H9 (cell line): Measurements from ENCODE around the gene TFF1. TPM values are rescaled to one million over a fixed set of nuclear protein-coding genes. Genes with fewer than 3 reads are reported as not detected.

Experiments used
- DNase-seq: peaks from one replicate; pipeline ENCODE4 v3.0.0-alpha.2; 2017
- H2AFZ ChIP-seq: one replicate; pipeline ENCODE4 v1.6.1; 2013; ENCODE audit warnings: mild to moderate bottlenecking, low read length, control low read depth, moderate library complexity
- H2AK5ac ChIP-seq: 2 replicates; pipeline ENCODE4 v1.6.1; 2013; ENCODE audit warnings: low read length, control low read depth, mixed read lengths; ENCODE audit not compliant: insufficient read length
- H2BK120ac ChIP-seq: one replicate; pipeline ENCODE4 v1.6.1; 2013; ENCODE audit warnings: low read depth, mild to moderate bottlenecking, low read length, control low read depth, inconsistent platforms; ENCODE audit not compliant: poor library complexity, severe bottlenecking
- H2BK12ac ChIP-seq: 2 replicates; pipeline ENCODE4 v1.6.1; 2013; ENCODE audit warnings: low read length, control low read depth, mixed read lengths, low read depth; ENCODE audit not compliant: insufficient read length
- H2BK15ac ChIP-seq: 2 replicates; pipeline ENCODE4 v1.6.1; 2013; ENCODE audit warnings: low read depth, low read length, control low read depth
- H2BK20ac ChIP-seq: one replicate; pipeline ENCODE4 v1.6.1; 2013; ENCODE audit warnings: low read depth, mild to moderate bottlenecking, low read length, control low read depth, inconsistent platforms; ENCODE audit not compliant: poor library complexity, severe bottlenecking
- H2BK5ac ChIP-seq: 2 replicates; pipeline ENCODE4 v1.6.1; 2013; ENCODE audit warnings: low read length, control low read depth, mixed read lengths; ENCODE audit not compliant: insufficient read length
- H3K14ac ChIP-seq: 2 replicates; pipeline ENCODE4 v1.6.1; 2013; ENCODE audit warnings: low read length, control low read depth; ENCODE audit not compliant: insufficient read depth
- H3K18ac ChIP-seq: 2 replicates; pipeline ENCODE4 v1.6.1; 2013; ENCODE audit warnings: low read depth, mild to moderate bottlenecking, mixed read lengths, low read length, control low read depth; ENCODE audit not compliant: insufficient read length
- H3K23ac ChIP-seq: 2 replicates; pipeline ENCODE4 v1.6.1; 2013; ENCODE audit warnings: low read length, control low read depth, mixed read lengths, low read depth; ENCODE audit not compliant: insufficient read length
- H3K23me2 ChIP-seq: 2 replicates; pipeline ENCODE4 v1.6.1; 2013; ENCODE audit warnings: low read depth, mild to moderate bottlenecking, mixed read lengths, low read length, control low read depth; ENCODE audit not compliant: insufficient read length, poor library complexity, severe bottlenecking
- H3K27ac ChIP-seq: 2 replicates; pipeline ENCODE4 v1.5.1; 2013; ENCODE audit warnings: low read length, control low read depth, mixed read lengths, low read depth; ENCODE audit not compliant: insufficient read length
- H3K27me3 ChIP-seq: 2 replicates; pipeline ENCODE4 v1.6.1; 2013; ENCODE audit warnings: low read length, control low read depth, inconsistent platforms; ENCODE audit not compliant: insufficient read depth
- H3K4ac ChIP-seq: 2 replicates; pipeline ENCODE4 v1.6.1; 2013; ENCODE audit warnings: low read depth, mild to moderate bottlenecking, control low read depth, inconsistent platforms, low read length, moderate library complexity
- H3K4me1 ChIP-seq: 2 replicates; pipeline ENCODE4 v1.6.1; 2013; ENCODE audit warnings: low read length, control low read depth, inconsistent platforms; ENCODE audit not compliant: insufficient read depth
- H3K4me2 ChIP-seq: 2 replicates; pipeline ENCODE4 v1.6.1; 2013; ENCODE audit warnings: low read length, control low read depth, mixed read lengths; ENCODE audit not compliant: insufficient read length, insufficient read depth
- H3K56ac ChIP-seq: 2 replicates; pipeline ENCODE4 v1.6.1; 2013; ENCODE audit warnings: low read depth, mild to moderate bottlenecking, mixed read lengths, low read length, control low read depth; ENCODE audit not compliant: insufficient read length
- H3K79me1 ChIP-seq: 2 replicates; pipeline ENCODE4 v1.6.1; 2013; ENCODE audit warnings: low read depth, mild to moderate bottlenecking, moderate library complexity, low read length, control low read depth, inconsistent platforms; ENCODE audit not compliant: insufficient read depth, poor library complexity, severe bottlenecking
- H3K79me2 ChIP-seq: 2 replicates; pipeline ENCODE4 v1.6.1; 2013; ENCODE audit warnings: low read length, control low read depth, inconsistent platforms; ENCODE audit not compliant: insufficient read depth
- H3K9ac ChIP-seq: 2 replicates; pipeline ENCODE4 v1.6.1; 2013; ENCODE audit warnings: low read length, control low read depth, mixed read lengths; ENCODE audit not compliant: insufficient read length; ENCODE audit errors: extremely low read depth
- H3K9me3 ChIP-seq: one replicate; pipeline ENCODE4 v1.6.1; 2013; ENCODE audit warnings: low read depth, low read length, inconsistent platforms; ENCODE audit not compliant: control insufficient read depth
- H3T11ph ChIP-seq: one replicate; pipeline ENCODE4 v1.6.1; 2013; ENCODE audit warnings: mild to moderate bottlenecking, low read length, control low read depth, inconsistent platforms
- H4K20me1 ChIP-seq: one replicate; pipeline ENCODE4 v1.6.1; 2013; ENCODE audit not compliant: control insufficient read depth, insufficient read length, insufficient read depth
- H4K5ac ChIP-seq: 2 replicates; pipeline ENCODE4 v1.6.1; 2013; ENCODE audit warnings: low read depth, mild to moderate bottlenecking, mixed read lengths, low read length, control low read depth; ENCODE audit not compliant: insufficient read length
- H4K8ac ChIP-seq: replicated peaks from 2 replicates; pipeline ENCODE4 v1.6.1; 2013; ENCODE audit warnings: low read length, control low read depth, mixed read lengths, low read depth; ENCODE audit not compliant: insufficient read length
- H4K91ac ChIP-seq: 2 replicates; pipeline ENCODE4 v1.6.1; 2013; ENCODE audit warnings: low read depth, mild to moderate bottlenecking, moderate library complexity, mixed read lengths, low read length, control low read depth; ENCODE audit not compliant: insufficient read length
- H3K27ac Mint-ChIP-seq, 3 experiments: 2 replicates in 2 of 3; 3 replicates in 1 of 3; pipeline ENCODE4 v1.8.0; 2020 to 2021; ENCODE audit warnings: mixed read lengths in 3 of 3, mild to moderate bottlenecking in 1 of 3, moderate library complexity in 1 of 3
- H3K27me3 Mint-ChIP-seq: 2 replicates; pipeline ENCODE4 v1.8.0; 2021; ENCODE audit warnings: low read depth, mild to moderate bottlenecking, moderate library complexity, mixed read lengths
- H3K36me3 Mint-ChIP-seq, 3 experiments: 2 replicates in 2 of 3; 3 replicates in 1 of 3; pipeline ENCODE4 v1.8.0; 2020 to 2021; ENCODE audit warnings: low read depth in 3 of 3, mixed read lengths in 3 of 3; ENCODE audit not compliant: insufficient read depth in 1 of 3
- H3K4me1 Mint-ChIP-seq, 2 experiments: 2 replicates each; pipeline ENCODE4 v1.8.0; 2020; ENCODE audit warnings: mixed read lengths in 2 of 2
- H3K4me3 Mint-ChIP-seq, 2 experiments: 2 replicates in 1 of 2; 3 replicates in 1 of 2; pipeline ENCODE4 v1.8.0; 2020 to 2021; ENCODE audit warnings: mild to moderate bottlenecking in 2 of 2, mixed read lengths in 2 of 2, moderate library complexity in 1 of 2
- H3K9me3 Mint-ChIP-seq, 2 experiments: 2 replicates in 1 of 2; 3 replicates in 1 of 2; pipeline ENCODE4 v1.8.0; 2020; ENCODE audit warnings: mild to moderate bottlenecking in 2 of 2, mixed read lengths in 2 of 2, moderate library complexity in 1 of 2
- whole genome bisulfite sequencing: extraction: QIAGEN DNeasy Blood & Tissue Kit; methylation state at CpG from one replicate; pipeline ENCODE4 v1.1.7; 2013; ENCODE audit warnings: missing lambda C conversion rate, low lambda C conversion rate, mixed read lengths; ENCODE audit not compliant: insufficient read length; ENCODE audit errors: extremely low coverage; 5-methylcytosine and 5-hydroxymethylcytosine counted together
- total RNA-seq: library from RNA; stranded (reverse); gene quantifications from 2 replicates; pipeline ENCODE4 v1.2.1, GENCODE V29; 2021
- TF ChIP-seq, protein P1 (sequence below): fragments of 200-600 bp; sonication (generic); conservative IDR thresholded peaks from 3 replicates; pipeline ENCODE4 v1.8.0; 2021; ENCODE audit warnings: antibody characterized with exemption, mild to moderate bottlenecking

Gene TFF1
- total RNA-seq, 1 experiment from 2014 or later: not detected

DNA sequence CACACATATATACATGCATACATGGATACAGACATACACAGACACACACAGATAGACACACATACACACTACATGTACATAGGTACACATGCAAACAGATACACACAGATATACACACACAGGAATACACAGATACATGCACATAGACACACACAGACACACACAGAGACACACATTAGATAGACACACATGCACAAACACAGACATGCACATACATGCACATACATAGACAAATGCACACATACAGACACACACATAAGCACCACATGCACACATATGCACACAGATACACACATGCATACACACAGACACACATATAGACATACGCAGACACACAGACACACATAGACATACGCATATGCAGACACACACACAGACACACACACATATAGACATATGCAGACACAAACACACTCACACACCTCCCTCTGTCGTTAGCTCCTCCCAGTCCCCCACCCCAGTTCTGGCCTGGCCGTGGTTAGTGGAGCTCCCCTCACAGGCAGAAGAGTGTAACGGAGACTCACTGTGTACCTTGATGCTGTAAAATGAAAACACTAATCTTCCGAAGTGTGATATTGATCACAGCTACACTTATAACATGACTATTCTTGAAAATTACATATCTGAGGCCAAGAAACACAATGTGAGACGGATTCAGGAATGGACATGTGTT lies 45.0 kb upstream of the TFF1 start:
- Histone ChIP-seq H4K91ac (no peak overlapping the region), H2BK12ac (no peak overlapping the region), H3K27me3 (no peaks in the 10 kb centered on the region), H3K18ac (no peak overlapping the region), H3K23ac (no peak overlapping the region), H2BK15ac (no peak overlapping the region), H4K20me1 (no peaks in the 10 kb centered on the region), H2AK5ac (no peak overlapping the region), H4K8ac (no peak overlapping the region), H2BK5ac (no peak overlapping the region), H4K5ac (no peak overlapping the region), H3K9me3 (no peaks in the 10 kb centered on the region), H3K79me2 (no peaks in the 10 kb centered on the region), H3K79me1 (no peaks in the 10 kb centered on the region), H2BK120ac (no peak overlapping the region), H3K4me1 (no peaks in the 10 kb centered on the region), H3K27ac (no peak overlapping the region), H3K14ac (no peak overlapping the region), H3K4me2 (no peak overlapping the region), H3K56ac (no peak overlapping the region), H3K9ac (no peak overlapping the region), H2BK20ac (no peak overlapping the region), H3K23me2 (no peaks in the 10 kb centered on the region), H2AFZ (no peak overlapping the region), H3T11ph (no peak overlapping the region), H3K4ac (no peak overlapping the region)
- H3K27me3 Mint-ChIP-seq: peaks cover 4% of the 10 kb centered on the region
- H3K4me1 Mint-ChIP-seq: peaks cover 10 to 14% of the 10 kb centered on the region in 2 experiments
- H3K36me3 Mint-ChIP-seq: no peaks in the 10 kb centered on the region
- TF ChIP-seq, protein P1, sequence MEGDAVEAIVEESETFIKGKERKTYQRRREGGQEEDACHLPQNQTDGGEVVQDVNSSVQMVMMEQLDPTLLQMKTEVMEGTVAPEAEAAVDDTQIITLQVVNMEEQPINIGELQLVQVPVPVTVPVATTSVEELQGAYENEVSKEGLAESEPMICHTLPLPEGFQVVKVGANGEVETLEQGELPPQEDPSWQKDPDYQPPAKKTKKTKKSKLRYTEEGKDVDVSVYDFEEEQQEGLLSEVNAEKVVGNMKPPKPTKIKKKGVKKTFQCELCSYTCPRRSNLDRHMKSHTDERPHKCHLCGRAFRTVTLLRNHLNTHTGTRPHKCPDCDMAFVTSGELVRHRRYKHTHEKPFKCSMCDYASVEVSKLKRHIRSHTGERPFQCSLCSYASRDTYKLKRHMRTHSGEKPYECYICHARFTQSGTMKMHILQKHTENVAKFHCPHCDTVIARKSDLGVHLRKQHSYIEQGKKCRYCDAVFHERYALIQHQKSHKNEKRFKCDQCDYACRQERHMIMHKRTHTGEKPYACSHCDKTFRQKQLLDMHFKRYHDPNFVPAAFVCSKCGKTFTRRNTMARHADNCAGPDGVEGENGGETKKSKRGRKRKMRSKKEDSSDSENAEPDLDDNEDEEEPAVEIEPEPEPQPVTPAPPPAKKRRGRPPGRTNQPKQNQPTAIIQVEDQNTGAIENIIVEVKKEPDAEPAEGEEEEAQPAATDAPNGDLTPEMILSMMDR: peak; percentile 53
- H3K9me3 Mint-ChIP-seq: no peaks in the 10 kb centered on the region; a peak in 1 of 5 replicates
- no peak overlapping the region for H3K4me3 Mint-ChIP-seq
- H3K27ac Mint-ChIP-seq: no peak overlapping the region
- no CpG with 5 or more reads among the region's 7 CpGs for WGBS
- peak; percentile 53 for DNase-seq
